Activated CD8-positive, alpha-beta T cell treated with anti-CD3 and anti-CD28 coated beads for 36 hours (primary cell): ENCODE data around the gene CCDC136. TPM values are rescaled to one million over a fixed set of nuclear protein-coding genes. Genes with fewer than 3 reads are reported as not detected.
A peak's percentile ranks its signal among the peaks of the same experiment; 100 is the strongest.

Source experiments
- ATAC-seq: fragments of 200-7000 bp; cut with Tn5 transposase; one replicate; pipeline ENCODE4 v1.10.0; 2021; ENCODE audit warnings: mild to moderate bottlenecking, moderate library complexity
- CTCF ChIA-PET: fragments of 350-600 bp; sonication (Branson Sonifier 250); formaldehyde crosslinking; loops from one replicate; lab custom pipeline; 2021; ENCODE audit warnings: antibody characterized with exemption; lab: Charles Lee
- POLR2A ChIA-PET: fragments of 350-600 bp; sonication (Branson Sonifier 250); formaldehyde crosslinking; loops from one replicate; lab custom pipeline; 2021; ENCODE audit warnings: antibody characterized with exemption; lab: Charles Lee
- DNase-seq: peaks from one replicate; pipeline ENCODE4 v3.0.0-alpha.2; 2020
- H3K27ac Mint-ChIP-seq: one replicate; pipeline ENCODE4 v1.8.0; 2021; ENCODE audit warnings: mild to moderate bottlenecking, mixed read lengths
- H3K27me3 Mint-ChIP-seq: one replicate; pipeline ENCODE4 v1.8.0; 2021; ENCODE audit warnings: mixed read lengths
- H3K36me3 Mint-ChIP-seq: one replicate; pipeline ENCODE4 v1.8.0; 2021; ENCODE audit warnings: low read depth, mixed read lengths
- H3K4me1 Mint-ChIP-seq: one replicate; pipeline ENCODE4 v1.8.0; 2021; ENCODE audit warnings: low read depth, mixed read lengths
- H3K4me3 Mint-ChIP-seq: one replicate; pipeline ENCODE4 v1.8.0; 2021; ENCODE audit warnings: mild to moderate bottlenecking, moderate library complexity, mixed read lengths
- H3K9me3 Mint-ChIP-seq: one replicate; pipeline ENCODE4 v1.8.0; 2021; ENCODE audit warnings: mixed read lengths
- intact Hi-C: fragments of 100-400 bp; cut with micrococcal nuclease; formaldehyde crosslinking; loops from one replicate; pipeline ENCODE4 v1.10.0; 2022
- total RNA-seq, 2 experiments: library from RNA; stranded (reverse); gene quantifications; one replicate each; pipeline ENCODE4 v1.2.3, GENCODE V29; 2021
- TF ChIP-seq, protein P1 (sequence below): fragments of 200-600 bp; IDR thresholded peaks from one replicate; pipeline ENCODE4 v1.8.0; 2022; ENCODE audit warnings: antibody characterized with exemption, mild to moderate bottlenecking

The CCDC136 gene
- total RNA-seq, 2 experiments from 2014 or later: 7.6 to 9.6 TPM

DNA sequence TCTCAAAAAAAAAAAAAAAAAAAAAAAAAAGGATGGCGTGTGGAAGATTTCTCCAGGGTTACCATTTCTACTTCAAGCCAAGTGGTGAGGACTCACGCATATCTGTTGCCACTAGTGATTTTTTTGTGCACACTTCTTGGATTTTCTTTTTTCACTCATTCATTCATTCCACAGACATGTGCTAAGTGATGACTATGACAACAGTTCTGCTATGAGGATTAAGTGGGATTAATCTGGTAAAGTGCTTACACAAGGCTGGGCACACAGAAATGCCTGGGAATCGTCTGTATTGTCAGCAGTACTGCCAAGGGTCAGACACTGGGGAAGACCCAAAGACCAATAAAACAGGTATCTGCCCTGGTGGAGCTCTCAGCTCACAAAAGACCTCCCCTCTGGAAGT is 9.9 kb upstream of the CCDC136 start:
- ChIA-PET POLR2A (no interaction called here), CTCF (interaction anchor here (1.5 kb wide), 1 partner anchor 12 kb away, joined by 3 read pairs; no protein-coding TSS in a partner anchor)
- Mint-ChIP-seq H3K9me3 (peaks cover 14% of the 10 kb centered on the region), H3K27ac (no peak overlapping the region), H3K4me3 (no peak overlapping the region), H3K27me3 (no peaks in the 10 kb centered on the region), H3K4me1 (peaks cover 12% of the 10 kb centered on the region), H3K36me3 (peaks cover 5% of the 10 kb centered on the region)
- TF ChIP-seq, protein P1, sequence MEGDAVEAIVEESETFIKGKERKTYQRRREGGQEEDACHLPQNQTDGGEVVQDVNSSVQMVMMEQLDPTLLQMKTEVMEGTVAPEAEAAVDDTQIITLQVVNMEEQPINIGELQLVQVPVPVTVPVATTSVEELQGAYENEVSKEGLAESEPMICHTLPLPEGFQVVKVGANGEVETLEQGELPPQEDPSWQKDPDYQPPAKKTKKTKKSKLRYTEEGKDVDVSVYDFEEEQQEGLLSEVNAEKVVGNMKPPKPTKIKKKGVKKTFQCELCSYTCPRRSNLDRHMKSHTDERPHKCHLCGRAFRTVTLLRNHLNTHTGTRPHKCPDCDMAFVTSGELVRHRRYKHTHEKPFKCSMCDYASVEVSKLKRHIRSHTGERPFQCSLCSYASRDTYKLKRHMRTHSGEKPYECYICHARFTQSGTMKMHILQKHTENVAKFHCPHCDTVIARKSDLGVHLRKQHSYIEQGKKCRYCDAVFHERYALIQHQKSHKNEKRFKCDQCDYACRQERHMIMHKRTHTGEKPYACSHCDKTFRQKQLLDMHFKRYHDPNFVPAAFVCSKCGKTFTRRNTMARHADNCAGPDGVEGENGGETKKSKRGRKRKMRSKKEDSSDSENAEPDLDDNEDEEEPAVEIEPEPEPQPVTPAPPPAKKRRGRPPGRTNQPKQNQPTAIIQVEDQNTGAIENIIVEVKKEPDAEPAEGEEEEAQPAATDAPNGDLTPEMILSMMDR: no peak
- DNase-seq (no peak), ATAC-seq (no peak)
- intact Hi-C loops: no loop called here

DNA sequence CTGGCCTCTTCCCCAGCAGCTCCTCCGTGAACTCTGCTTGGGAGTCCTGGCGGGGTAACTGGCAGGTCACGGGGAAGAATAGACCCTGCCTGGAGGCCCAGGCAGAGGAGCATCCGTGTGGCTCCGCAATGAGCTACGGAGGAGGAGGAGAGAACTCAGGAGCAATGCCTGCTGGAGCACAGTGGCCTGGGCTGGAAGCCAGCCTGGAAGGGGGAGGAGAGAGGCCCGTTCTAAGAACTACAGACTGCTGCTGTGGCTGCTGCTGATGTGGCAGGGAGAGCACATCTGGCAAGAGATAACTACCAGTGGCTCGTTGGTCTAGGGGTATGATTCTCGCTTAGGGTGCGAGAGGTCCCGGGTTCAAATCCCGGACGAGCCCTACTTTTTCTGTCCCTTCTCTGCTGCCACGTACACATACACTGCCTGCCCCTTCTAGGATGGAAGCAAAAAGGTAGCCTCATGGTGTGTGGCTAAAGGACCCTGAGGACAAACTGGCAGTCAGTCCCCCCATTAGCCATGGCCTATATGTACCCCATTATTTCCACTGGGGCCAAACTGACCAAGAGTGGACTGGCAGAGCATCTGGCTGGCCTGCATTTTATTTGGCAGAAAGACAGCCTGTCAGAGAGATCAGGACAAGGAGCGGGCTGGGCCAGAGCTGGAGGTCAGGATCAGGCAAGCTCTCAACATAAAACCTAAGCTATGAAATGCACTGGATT is 8.5 kb upstream of the CCDC136 start:
- ATAC-seq: no peak
- ChIA-PET CTCF (interaction anchor here (1.2 to 1.5 kb wide), 2 partner anchors 11 to 100 kb away, joined by 3 to 4 read pairs; no protein-coding TSS in a partner anchor), POLR2A (no interaction called here)
- TF ChIP-seq, protein P1: no peak
- intact Hi-C loops: no loop called here
- H3K27ac Mint-ChIP-seq: no peak overlapping the region
- H3K27me3 Mint-ChIP-seq: no peaks in the 10 kb centered on the region
- no peak overlapping the region for H3K4me3 Mint-ChIP-seq
- no peaks in the 10 kb centered on the region for H3K4me1 Mint-ChIP-seq
- no peaks in the 10 kb centered on the region for H3K9me3 Mint-ChIP-seq
- H3K36me3 Mint-ChIP-seq: no peaks in the 10 kb centered on the region
- peak; percentile 25 for DNase-seq

DNA sequence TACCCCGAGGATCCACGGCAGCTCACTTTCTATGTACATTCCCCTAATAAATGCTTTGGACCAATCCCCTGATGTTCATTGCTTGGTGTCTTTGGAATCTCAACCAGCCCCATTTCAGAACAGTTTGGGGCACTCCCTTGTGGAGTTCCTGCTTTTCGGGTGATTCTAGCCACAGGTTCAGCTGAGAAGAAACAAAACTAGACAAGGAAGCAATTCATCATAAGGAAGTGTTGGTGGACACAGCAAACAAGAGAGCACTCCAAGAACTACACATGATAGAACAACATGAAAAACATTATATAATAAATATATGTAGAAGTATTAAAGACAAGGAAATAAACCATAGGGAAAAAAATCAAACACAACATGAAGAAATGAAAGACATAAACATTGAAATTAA is 6.0 kb upstream of the CCDC136 start:
- CTCF ChIA-PET: interaction anchor here (0.8 to 1.9 kb wide), 4 partner anchors 9 to 98 kb away, joined by 3 to 9 read pairs (median 4); partner anchors contain the start of gene ATP6V1F
- Mint-ChIP-seq H3K4me3 (no peak overlapping the region), H3K4me1 (peaks cover 4% of the 10 kb centered on the region), H3K36me3 (no peaks in the 10 kb centered on the region), H3K27ac (no peak overlapping the region), H3K9me3 (no peaks in the 10 kb centered on the region), H3K27me3 (peaks cover 4% of the 10 kb centered on the region)
- POLR2A ChIA-PET: interaction anchor here (0.7 kb wide), 1 partner anchor 23 kb away, joined by 3 read pairs; no protein-coding TSS in a partner anchor
- intact Hi-C loops: no loop called here
- no peak for ATAC-seq
- TF ChIP-seq, protein P1: no peak
- no peak for DNase-seq

DNA sequence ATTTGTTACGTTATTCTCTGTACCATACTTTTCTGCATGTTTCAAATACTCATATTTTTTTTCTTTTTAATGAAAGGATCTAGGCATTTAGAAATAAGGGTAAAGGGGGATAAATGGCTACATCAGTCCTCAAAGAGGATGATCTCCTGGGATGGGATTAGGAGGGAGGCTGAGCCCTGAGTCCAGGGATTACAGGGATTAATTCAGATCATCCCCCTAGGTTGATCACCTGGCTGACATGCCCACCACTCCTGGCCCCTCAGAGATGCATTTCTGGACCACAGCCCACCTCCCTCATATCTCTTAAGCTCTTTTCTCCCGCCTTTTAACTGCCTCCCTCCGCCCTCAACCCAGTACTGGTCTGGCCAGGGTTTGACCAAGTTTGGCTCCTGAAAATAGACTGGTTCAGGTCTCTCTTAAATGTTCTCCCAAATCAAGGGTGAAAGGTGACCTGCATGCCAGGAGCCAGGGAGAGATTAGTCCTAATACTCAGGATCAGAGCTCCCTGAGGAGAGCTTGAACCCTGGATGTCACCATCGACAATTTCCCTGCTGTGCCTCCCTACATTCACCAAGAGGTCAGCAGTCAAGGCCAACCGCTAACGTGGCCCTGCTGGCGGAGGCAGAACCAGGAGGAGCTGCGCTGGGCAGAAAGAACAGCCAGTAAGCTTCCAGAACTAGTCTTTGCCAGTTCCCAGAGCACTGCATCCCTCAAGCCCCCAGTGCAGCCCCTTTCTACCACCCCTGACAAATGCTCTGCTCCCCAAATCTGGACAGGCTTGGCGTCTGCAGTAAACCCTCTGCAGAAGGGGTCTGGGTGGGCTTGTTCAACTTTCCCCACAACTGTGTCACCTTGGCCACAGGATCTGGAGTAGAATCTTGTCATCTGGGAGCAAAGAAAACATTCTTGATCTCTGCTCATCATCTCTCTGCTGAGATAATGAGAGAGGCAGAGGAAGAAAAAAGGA is 3.0 kb upstream of the CCDC136 start:
- no peak overlapping the region for H3K27ac Mint-ChIP-seq

More for the DNA sequence above, 3.0 kb upstream of the CCDC136 start:
- ChIA-PET CTCF (no interaction called here), POLR2A (interaction anchor here (1.0 kb wide), 1 partner anchor 13 kb away, joined by 4 read pairs; no protein-coding TSS in a partner anchor)
- peaks cover 4% of the 10 kb centered on the region for H3K27me3 Mint-ChIP-seq
- ATAC-seq (no peak), DNase-seq (no peak)
- H3K36me3 Mint-ChIP-seq: no peaks in the 10 kb centered on the region
- peaks cover 8% of the 10 kb centered on the region for H3K4me1 Mint-ChIP-seq
- H3K9me3 Mint-ChIP-seq: no peaks in the 10 kb centered on the region
- TF ChIP-seq, protein P1: no peak
- no peak overlapping the region for H3K4me3 Mint-ChIP-seq
- intact Hi-C loops: no loop called here
